ENCODE measurements around the gene COG2.
"Not testable (repeated sequence)": the region's sequence is repeated elsewhere in the genome, so short reads cannot be mapped to it uniquely, and the experiment has no call there.

Gene COG2

GRCh38 chr1:230648114-230648513 lies 5.8 kb downstream of the COG2 start:
- TF ChIP-seq CTCF (IDR thresholded peaks at IDR 0.05; ENCODE audit: low read depth, low read length) = no peak
- no peak overlapping the region for H3K4me3 ChIP-seq (ENCODE audit: low read depth, low read length)

GRCh38 chr1:230650300-230650699 lies 8.0 kb downstream of the COG2 start:
- no peak overlapping the region for H3K4me3 ChIP-seq (ENCODE audit: low read depth, low read length)
- no peak for TF ChIP-seq CTCF (IDR thresholded peaks at IDR 0.05; ENCODE audit: low read depth, low read length)

- no peak for TF ChIP-seq CTCF (IDR thresholded peaks at IDR 0.05; ENCODE audit: low read depth, low read length)
- no peak overlapping the region for H3K4me3 ChIP-seq (ENCODE audit: low read depth, low read length)
These were observed 9.0 kb downstream of the COG2 start for GRCh38 chr1:230651235-230651634.

GRCh38 chr1:230656719-230657118 lies 14.4 kb downstream of the COG2 start:
- not testable (repeated sequence) for H3K4me3 ChIP-seq (ENCODE audit: low read depth, low read length)

GRCh38 chr1:230658103-230658502 lies 15.8 kb downstream of the COG2 start:
- not testable (repeated sequence) for H3K4me3 ChIP-seq (ENCODE audit: low read depth, low read length)

GRCh38 chr1:230658691-230659090 lies 16.4 kb downstream of the COG2 start:
- no peak for TF ChIP-seq CTCF (IDR thresholded peaks at IDR 0.05; ENCODE audit: low read depth, low read length)
- H3K4me3 ChIP-seq (ENCODE audit: low read depth, low read length) = no peak overlapping the region

GRCh38 chr1:230661976-230662375 lies 19.7 kb downstream of the COG2 start:
- no peak for TF ChIP-seq CTCF (IDR thresholded peaks at IDR 0.05; ENCODE audit: low read depth, low read length)
- no peak overlapping the region for H3K4me3 ChIP-seq (ENCODE audit: low read depth, low read length)

GRCh38 chr1:230668227-230668626 lies 25.9 kb downstream of the COG2 start:
- no peak for TF ChIP-seq CTCF (IDR thresholded peaks at IDR 0.05; ENCODE audit: low read depth, low read length)
- no peak overlapping the region for H3K4me3 ChIP-seq (ENCODE audit: low read depth, low read length)

- no peak for TF ChIP-seq CTCF (IDR thresholded peaks at IDR 0.05; ENCODE audit: low read depth, low read length)
- H3K4me3 ChIP-seq (ENCODE audit: low read depth, low read length) = no peak overlapping the region
These were observed 27.3 kb downstream of the COG2 start for GRCh38 chr1:230669543-230669942.

All from WI38 (cell line).